Karpas-422 (cell line): Measurements from ENCODE around the gene MIDN. TPM values are rescaled to one million over a fixed set of nuclear protein-coding genes. Genes with fewer than 3 reads are reported as not detected.

Source experiments
- DNase-seq: peaks from one replicate; pipeline ENCODE4 v3.0.0-alpha.2; 2015
- H2AFZ ChIP-seq: fragments of 200-600 bp; sonication (generic); 2 replicates; pipeline ENCODE4 v1.6.1; 2014; ENCODE audit warnings: antibody characterized with exemption, low read length, mixed read lengths
- H3K27ac ChIP-seq: fragments of 200-600 bp; sonication (generic); 2 replicates; pipeline ENCODE4 v1.5.1; 2014; ENCODE audit warnings: mild to moderate bottlenecking, low read length, moderate library complexity
- H3K27me3 ChIP-seq: fragments of 200-600 bp; sonication (generic); 2 replicates; pipeline ENCODE4 v1.6.1; 2014; ENCODE audit warnings: low read length, mixed read lengths
- H3K36me3 ChIP-seq: fragments of 200-600 bp; sonication (generic); 2 replicates; pipeline ENCODE4 v1.6.1; 2014; ENCODE audit warnings: low read length, mixed read lengths; ENCODE audit not compliant: insufficient read depth
- H3K4me1 ChIP-seq: fragments of 200-600 bp; sonication (generic); 2 replicates; pipeline ENCODE4 v1.6.1; 2014; ENCODE audit warnings: mild to moderate bottlenecking, low read length, mixed read lengths
- H3K4me2 ChIP-seq: fragments of 200-600 bp; sonication (generic); 2 replicates; pipeline ENCODE4 v1.6.1; 2014; ENCODE audit warnings: low read length, low read depth, mild to moderate bottlenecking; ENCODE audit not compliant: poor library complexity, severe bottlenecking
- H3K4me3 ChIP-seq: fragments of 200-600 bp; sonication (generic); 2 replicates; pipeline ENCODE4 v1.5.1; 2014; ENCODE audit warnings: mild to moderate bottlenecking, antibody characterized with exemption, low read length, mixed read lengths
- H3K79me2 ChIP-seq: fragments of 200-600 bp; sonication (generic); 2 replicates; pipeline ENCODE4 v1.6.1; 2014; ENCODE audit warnings: mild to moderate bottlenecking, low read length, mixed read lengths
- H3K9ac ChIP-seq: fragments of 200-600 bp; sonication (generic); 2 replicates; pipeline ENCODE4 v1.6.0; 2014; ENCODE audit warnings: low read length
- H3K9me2 ChIP-seq: fragments of 200-600 bp; sonication (generic), shearing (Covaris generic); replicated peaks from 2 replicates; pipeline ENCODE4 v1.6.0; 2014; ENCODE audit warnings: mild to moderate bottlenecking, low read length, moderate library complexity; ENCODE audit not compliant: insufficient read depth
- H3K9me3 ChIP-seq: fragments of 300-700, 200-600 bp; sonication (generic); 2 replicates; pipeline ENCODE4 v1.6.1; 2014; ENCODE audit warnings: low read length, mixed read lengths
- H4K20me1 ChIP-seq: fragments of 200-600 bp; sonication (generic); 2 replicates; pipeline ENCODE4 v1.6.1; 2014; ENCODE audit warnings: mild to moderate bottlenecking, antibody characterized with exemption, low read length, low read depth; ENCODE audit not compliant: insufficient read depth
- total RNA-seq: library from RNA; depleted of rRNA; stranded (reverse); fragments of >200 nt; shearing (Covaris generic); gene quantifications from 2 replicates; pipeline ENCODE4 v1.2.3, GENCODE V29; 2014; ENCODE audit warnings: low replicate concordance

The MIDN gene
- total RNA-seq, 1 experiment from 2014 or later: 21.4 TPM

- H3K27ac ChIP-seq: no peak within 1 kb of the TSS
- H3K4me2 ChIP-seq: peak within 1 kb of the TSS; percentile 13
- H3K9me3 ChIP-seq: no peaks in the 10 kb centered on the region
- no peaks in the 10 kb centered on the region for H3K79me2 ChIP-seq
- no peak within 1 kb of the TSS for H2AFZ ChIP-seq
- H3K9me2 ChIP-seq: no peaks in the 10 kb centered on the region
- no peaks in the 10 kb centered on the region for H3K36me3 ChIP-seq
- no peak within 1 kb of the TSS for H3K4me3 ChIP-seq
- H3K4me1 ChIP-seq: peaks cover 21% of the 10 kb centered on the region
- peaks cover 15% of the 10 kb centered on the region for H4K20me1 ChIP-seq
- H3K27me3 ChIP-seq: no peaks in the 10 kb centered on the region
- DNase-seq: no peak
- H3K9ac ChIP-seq: no peak within 1 kb of the TSS
Measured at GRCh38 chr19:1285737-1286360, 37.5 kb downstream of the MIDN start, which contains the start of gene EFNA2. EFNA2 (plus strand) TSS chr19:1285873; CDS start chr19:1286169, 296 bp downstream.

- DNase-seq: no peak
- no peaks in the 10 kb centered on the region for H3K36me3 ChIP-seq
- no peak overlapping the region for H3K4me3 ChIP-seq
- H3K27ac ChIP-seq: no peak overlapping the region
- H3K9me3 ChIP-seq: no peaks in the 10 kb centered on the region
- H3K4me1 ChIP-seq: peaks cover 26% of the 10 kb centered on the region
- no peak overlapping the region for H2AFZ ChIP-seq
- H4K20me1 ChIP-seq: peaks cover 15% of the 10 kb centered on the region
- no peaks in the 10 kb centered on the region for H3K9me2 ChIP-seq
- H3K9ac ChIP-seq: no peak overlapping the region
- peak overlapping the region; percentile 13 for H3K4me2 ChIP-seq
- no peaks in the 10 kb centered on the region for H3K27me3 ChIP-seq
- H3K79me2 ChIP-seq: no peaks in the 10 kb centered on the region
Measured at GRCh38 chr19:1286487-1287353, 38.3 kb downstream of the MIDN start.

- Histone ChIP-seq H3K79me2 (no peaks in the 10 kb centered on the region), H3K27ac (no peak overlapping the region), H2AFZ (no peak overlapping the region), H3K9ac (no peak overlapping the region), H3K27me3 (no peaks in the 10 kb centered on the region), H4K20me1 (peaks cover 15% of the 10 kb centered on the region), H3K4me2 (no peak overlapping the region), H3K9me2 (no peaks in the 10 kb centered on the region), H3K4me1 (peaks cover 35% of the 10 kb centered on the region), H3K36me3 (no peaks in the 10 kb centered on the region), H3K4me3 (no peak overlapping the region), H3K9me3 (no peaks in the 10 kb centered on the region)
- no peak for DNase-seq
Measured at GRCh38 chr19:1287354-1288225, 39.2 kb downstream of the MIDN start.

- no peaks in the 10 kb centered on the region for H3K9me3 ChIP-seq
- H3K36me3 ChIP-seq: no peaks in the 10 kb centered on the region
- H3K79me2 ChIP-seq: no peaks in the 10 kb centered on the region
- no peak overlapping the region for H2AFZ ChIP-seq
- no peak for DNase-seq
- no peak overlapping the region for H3K27ac ChIP-seq
- no peak overlapping the region for H3K4me2 ChIP-seq
- H3K27me3 ChIP-seq: no peaks in the 10 kb centered on the region
- no peak overlapping the region for H3K4me3 ChIP-seq
- H3K9me2 ChIP-seq: no peaks in the 10 kb centered on the region
- peaks cover 17% of the 10 kb centered on the region for H4K20me1 ChIP-seq
- no peak overlapping the region for H3K9ac ChIP-seq
- H3K4me1 ChIP-seq: peaks cover 35% of the 10 kb centered on the region
Measured at GRCh38 chr19:1288226-1288612, 39.8 kb downstream of the MIDN start.

GRCh38 chr19:1288833-1289685, 40.7 kb downstream of the MIDN start:
- Histone ChIP-seq H3K27ac (no peak overlapping the region), H3K36me3 (no peaks in the 10 kb centered on the region), H3K4me2 (no peak overlapping the region), H3K9me2 (no peaks in the 10 kb centered on the region), H3K4me3 (no peak overlapping the region), H3K79me2 (no peaks in the 10 kb centered on the region), H3K4me1 (peaks cover 28% of the 10 kb centered on the region), H3K27me3 (no peaks in the 10 kb centered on the region), H3K9me3 (no peaks in the 10 kb centered on the region), H2AFZ (no peak overlapping the region), H4K20me1 (peaks cover 11% of the 10 kb centered on the region), H3K9ac (no peak overlapping the region)
- no peak for DNase-seq

DNA sequence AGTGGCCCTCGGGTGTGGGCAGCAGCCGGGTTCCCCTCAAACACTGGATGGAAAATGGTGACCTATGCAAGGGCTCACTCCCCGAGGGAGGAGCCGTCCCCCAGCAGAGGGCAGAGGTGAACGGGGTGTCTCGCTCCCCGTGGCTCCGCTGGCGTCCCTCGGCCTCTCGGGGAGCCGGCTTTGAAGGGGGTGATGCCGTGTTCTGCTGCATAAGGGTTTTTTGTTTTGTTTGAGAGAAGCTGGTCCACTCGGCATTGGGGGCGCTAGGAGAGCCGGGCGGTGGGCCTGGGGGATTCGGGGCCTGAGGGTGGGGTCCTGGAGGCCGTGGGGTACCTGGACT, 41.3 kb downstream of the MIDN start:
- Histone ChIP-seq H3K27me3 (no peaks in the 10 kb centered on the region), H3K4me2 (no peak overlapping the region), H3K9me3 (no peaks in the 10 kb centered on the region), H3K27ac (no peak overlapping the region), H3K79me2 (no peaks in the 10 kb centered on the region), H3K4me3 (no peak overlapping the region), H2AFZ (no peak overlapping the region), H3K4me1 (peaks cover 28% of the 10 kb centered on the region), H3K36me3 (no peaks in the 10 kb centered on the region), H4K20me1 (peaks cover 7% of the 10 kb centered on the region; the same call in 1 of the 2 replicates), H3K9me2 (no peaks in the 10 kb centered on the region), H3K9ac (no peak overlapping the region)
- DNase-seq: peak; percentile 79

DNA sequence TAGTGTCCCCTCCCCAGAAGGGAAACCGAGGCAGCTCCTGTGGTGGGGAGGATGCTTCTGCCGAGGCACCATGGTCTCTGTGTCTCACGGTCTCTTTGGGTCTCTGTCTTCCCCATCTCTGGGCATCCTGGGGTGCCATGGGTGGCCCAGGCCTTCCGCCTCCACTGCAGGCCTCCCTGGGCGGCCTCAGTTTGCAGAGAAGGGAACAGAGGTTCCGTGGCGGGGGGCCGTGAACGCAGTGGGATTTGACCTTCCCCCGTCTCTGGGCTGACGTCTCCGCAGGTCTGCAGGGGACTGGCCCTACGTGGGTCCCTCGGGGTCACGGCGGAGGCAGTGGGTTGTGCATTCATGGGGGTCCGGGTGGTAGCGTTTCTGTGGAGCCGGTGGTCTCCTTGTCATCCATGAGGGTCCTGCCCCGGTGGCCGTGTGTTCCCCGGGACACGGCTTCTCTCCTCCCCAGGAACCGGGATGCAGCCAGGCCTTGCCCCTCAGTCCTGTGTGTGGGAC, 41.9 kb downstream of the MIDN start:
- no peak overlapping the region for H3K4me3 ChIP-seq
- H3K9me3 ChIP-seq: no peaks in the 10 kb centered on the region
- H3K36me3 ChIP-seq: no peaks in the 10 kb centered on the region
- peaks cover 28% of the 10 kb centered on the region for H3K4me1 ChIP-seq
- no peak overlapping the region for H2AFZ ChIP-seq
- H3K4me2 ChIP-seq: no peak overlapping the region
- no peak for DNase-seq
- H3K9ac ChIP-seq: no peak overlapping the region
- H3K79me2 ChIP-seq: no peaks in the 10 kb centered on the region
- H3K9me2 ChIP-seq: no peaks in the 10 kb centered on the region
- H4K20me1 ChIP-seq: peaks cover 8% of the 10 kb centered on the region; the same call in 1 of the 2 replicates
- no peaks in the 10 kb centered on the region for H3K27me3 ChIP-seq
- H3K27ac ChIP-seq: no peak overlapping the region
